Testis (tissue), 2 donors: Measurements from ENCODE around the gene QSOX1.

Source experiments
- CTCF ChIP-seq, 3 experiments: fragments of 450-650 bp in 2 of 3; fragments of 200-600 bp in 1 of 3; sonication (generic) in 1 of 3; IDR thresholded peaks; one replicate each; pipeline ENCODE4 v1.5.1; 2016 to 2019; ENCODE audit warnings: antibody characterized with exemption in 3 of 3, mild to moderate bottlenecking in 2 of 3, moderate library complexity in 1 of 3
- POLR2A ChIP-seq: fragments of 450-650 bp; IDR thresholded peaks from one replicate; pipeline ENCODE4 v1.6.1; 2017; ENCODE audit warnings: antibody characterized with exemption, mild to moderate bottlenecking, moderate library complexity

DNA sequence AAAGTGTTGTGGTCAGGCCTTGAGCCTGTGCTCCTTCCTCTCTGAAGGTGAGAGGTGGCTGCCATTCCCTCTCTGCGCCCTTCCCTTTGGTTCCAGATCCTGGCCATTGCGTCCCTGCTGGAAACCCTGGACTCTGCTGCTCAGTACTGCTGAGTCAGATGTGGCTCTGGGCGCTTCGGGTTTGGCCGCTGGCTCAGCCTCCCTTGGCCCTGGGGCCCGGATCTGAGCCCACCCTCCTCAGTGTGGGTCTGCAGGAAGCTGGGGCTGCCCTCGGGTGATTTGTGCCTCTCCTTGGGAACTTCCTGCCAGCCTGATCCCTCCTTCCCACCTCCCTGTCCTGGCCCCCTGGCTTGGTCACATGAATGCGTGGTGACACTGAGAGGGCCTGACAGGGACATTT, 32.2 kb downstream of the QSOX1 start:
- TF ChIP-seq POLR2A (no peak), CTCF (IDR thresholded peaks at IDR 0.05) (no peak)
